SK-N-SH (cell line): Measurements from ENCODE around the gene PPP1R14B. TPM values are rescaled to one million over a fixed set of nuclear protein-coding genes. Genes with fewer than 3 reads are reported as not detected.

Experiments
- CTCF ChIA-PET: fragments of 300-600, 350-600 bp; formaldehyde crosslinking; extraction: SDS; loops from one replicate; lab custom pipeline; 2021; lab: Yijun Ruan, JAX
- POLR2A ChIA-PET: fragments of 350-600 bp; sonication (Branson Sonifier 250); formaldehyde crosslinking; extraction: SDS; loops from one replicate; lab custom pipeline; 2020; ENCODE audit warnings: antibody characterized with exemption, inconsistent platforms; lab: Yijun Ruan, JAX
- DNase-seq: peaks from one replicate; pipeline ENCODE4 v3.0.0; 2012
- H2AFZ ChIP-seq: fragments of 200-600 bp; sonication (generic); 2 replicates; pipeline ENCODE4 v1.8.1; 2016; ENCODE audit warnings: antibody characterized with exemption, mild to moderate bottlenecking, low read depth
- H3F3A ChIP-seq: fragments of 200-600 bp; sonication (generic); replicated peaks from 2 replicates; pipeline ENCODE3; 2016; ENCODE audit warnings: antibody characterized with exemption, mild to moderate bottlenecking; ENCODE audit not compliant: insufficient read depth
- H3K27ac ChIP-seq, 2 experiments: fragments of 200-500 bp in 1 of 2; fragments of 200-600 bp in 1 of 2; sonication (Bioruptor generic) in 1 of 2; sonication (generic), shearing (Covaris generic) in 1 of 2; 2 replicates each; pipeline versions ENCODE4 v1.5.1 to v1.6.1; 2014 to 2016; ENCODE audit warnings: low read depth in 2 of 2, inconsistent platforms in 1 of 2, low read length in 1 of 2, mild to moderate bottlenecking in 1 of 2, mixed read lengths in 1 of 2
- H3K27me3 ChIP-seq: fragments of 200-600 bp; sonication (generic), shearing (Covaris generic); 2 replicates; pipeline ENCODE4 v1.6.1; 2016; ENCODE audit warnings: mixed run types; ENCODE audit not compliant: insufficient read depth
- H3K36me3 ChIP-seq, 2 experiments: fragments of 200-500 bp in 1 of 2; fragments of 200-600 bp in 1 of 2; sonication (Bioruptor generic) in 1 of 2; sonication (generic) in 1 of 2; replicated peaks in 1 of 2; 2 replicates each; pipeline versions ENCODE3 to v1.5.1; 2014 to 2016; ENCODE audit warnings: low read length in 1 of 2, mild to moderate bottlenecking in 1 of 2; ENCODE audit not compliant: insufficient read depth in 2 of 2, control insufficient read depth in 1 of 2
- H3K4me1 ChIP-seq, 2 experiments: fragments of 200-500 bp in 1 of 2; fragments of 200-600 bp in 1 of 2; sonication (Bioruptor generic) in 1 of 2; sonication (generic), shearing (Covaris generic) in 1 of 2; 2 replicates each; pipeline versions ENCODE4 v1.5.1 to v1.6.1; 2014 to 2016; ENCODE audit warnings: low read depth in 1 of 2, low read length in 1 of 2, mixed run types in 1 of 2; ENCODE audit not compliant: insufficient read depth in 2 of 2, control insufficient read depth in 1 of 2
- H3K4me2 ChIP-seq: fragments of 200-600 bp; sonication (generic), shearing (Covaris generic); 2 replicates; pipeline ENCODE4 v1.6.1; 2017; ENCODE audit warnings: mixed run types
- H3K4me3 ChIP-seq, 2 experiments: fragments of 200-500 bp in 1 of 2; fragments of 200-600 bp in 1 of 2; sonication (Bioruptor generic) in 1 of 2; sonication (generic), shearing (Covaris generic) in 1 of 2; 2 replicates each; pipeline versions ENCODE4 v1.5.1 to v1.8.1; 2014 to 2016; ENCODE audit warnings: low read depth in 2 of 2, inconsistent platforms in 1 of 2, low read length in 1 of 2, mild to moderate bottlenecking in 1 of 2, mixed read lengths in 1 of 2, moderate library complexity in 1 of 2
- H3K79me2 ChIP-seq: fragments of 200-600 bp; sonication (generic); 2 replicates; pipeline ENCODE4 v1.8.1; 2017; ENCODE audit warnings: mild to moderate bottlenecking; ENCODE audit not compliant: insufficient read depth
- H3K9ac ChIP-seq: fragments of 200-600 bp; sonication (generic); 2 replicates; pipeline ENCODE4 v1.6.1; 2017; ENCODE audit warnings: mixed run types
- H3K9me2 ChIP-seq: fragments of 200-600 bp; sonication (generic); 2 replicates; pipeline ENCODE4 v1.6.1; 2017; ENCODE audit warnings: mixed run types
- H3K9me3 ChIP-seq: fragments of 200-600 bp; sonication (generic); 2 replicates; pipeline ENCODE4 v1.6.1; 2017; ENCODE audit warnings: mixed run types, mild to moderate bottlenecking, moderate library complexity
- H4K20me1 ChIP-seq: fragments of 200-600 bp; sonication (generic); 2 replicates; pipeline ENCODE4 v1.6.1; 2017; ENCODE audit warnings: mild to moderate bottlenecking, mixed run types; ENCODE audit not compliant: insufficient read depth
- EP300 ChIP-seq, 2 experiments: IDR thresholded peaks; 2 replicates each; pipeline versions ENCODE4 v1.4.0 to v1.6.1; 2012; ENCODE audit warnings: borderline replicate concordance in 1 of 2, low read depth in 1 of 2, low read length in 1 of 2
- MXI1 ChIP-seq: IDR thresholded peaks from 2 replicates; pipeline ENCODE4 v1.6.1; 2012; ENCODE audit warnings: mild to moderate bottlenecking, low read depth, low read length, improper control_type of control experiment
- RAD21 ChIP-seq: IDR thresholded peaks from 2 replicates; pipeline ENCODE4 v1.6.1; 2012; ENCODE audit warnings: mild to moderate bottlenecking, low read length
- SIN3A ChIP-seq: IDR thresholded peaks from 2 replicates; pipeline ENCODE4 v1.6.1; 2012; ENCODE audit warnings: low read depth, mild to moderate bottlenecking, low read length, moderate library complexity, borderline replicate concordance
- SMC3 ChIP-seq: IDR thresholded peaks from 2 replicates; pipeline ENCODE4 v1.6.1; 2012; ENCODE audit warnings: low read depth, low read length, improper control_type of control experiment
- WGBS: methylation state at CpG from one replicate; pipeline ENCODE4 v1.1.6; 2017; ENCODE audit warnings: low lambda C conversion rate; 5-methylcytosine and 5-hydroxymethylcytosine counted together
- polyA plus RNA-seq, 3 experiments: library from polyadenylated mRNA; depleted of rRNA; stranded (reverse); fragments of >200 nt; gene quantifications; 2 replicates each; pipeline ENCODE4 v1.2.3, GENCODE V29; 2012
- TF ChIP-seq, protein P1 (sequence below): IDR thresholded peaks from 2 replicates; pipeline ENCODE4 v1.4.0; 2012; ENCODE audit warnings: low read depth, borderline replicate concordance

The PPP1R14B gene
- polyA plus RNA-seq, 1 of the 3 experiments (the other 2 are of a cell fraction): 523 TPM

DNA sequence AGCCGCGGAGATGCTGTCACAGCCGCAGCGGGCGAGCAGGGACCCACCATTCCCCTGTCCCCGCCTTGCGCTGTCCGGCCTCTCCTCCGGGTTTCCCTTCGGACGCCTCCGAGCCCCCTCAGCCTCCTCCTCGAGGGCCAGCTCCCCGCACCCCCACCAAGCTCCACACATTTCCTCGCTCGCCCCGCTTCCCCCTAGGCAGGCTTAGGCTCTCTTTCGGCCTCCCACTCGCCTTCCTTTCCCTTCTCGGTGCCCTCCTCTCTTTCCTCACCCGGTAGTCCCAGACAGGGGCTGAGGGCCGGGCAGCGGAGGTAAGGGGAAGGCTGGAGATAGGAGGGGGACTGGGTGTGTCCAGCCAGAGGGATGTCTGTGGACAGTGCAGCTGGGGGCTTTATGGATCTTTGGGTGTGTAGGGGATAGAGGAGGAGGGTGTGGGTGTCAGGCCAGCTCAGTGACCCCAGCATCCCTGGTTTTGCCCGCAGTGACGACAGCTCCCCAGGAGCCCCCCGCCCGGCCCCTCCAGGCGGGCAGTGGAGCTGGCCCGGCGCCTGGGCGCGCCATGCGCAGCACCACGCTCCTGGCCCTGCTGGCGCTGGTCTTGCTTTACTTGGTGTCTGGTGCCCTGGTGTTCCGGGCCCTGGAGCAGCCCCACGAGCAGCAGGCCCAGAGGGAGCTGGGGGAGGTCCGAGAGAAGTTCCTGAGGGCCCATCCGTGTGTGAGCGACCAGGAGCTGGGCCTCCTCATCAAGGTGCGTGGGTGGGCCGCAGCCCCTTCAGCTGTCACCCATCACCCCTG, 45.9 kb upstream of the PPP1R14B start:
- no peaks in the 10 kb centered on the region for H3K9me3 ChIP-seq
- no peaks in the 10 kb centered on the region for H3K9me2 ChIP-seq
- CTCF ChIA-PET: interaction anchor here (0.8 to 12.2 kb wide), 4 partner anchors 11 to 88 kb away, joined by 3 to 196 read pairs (median 23); partner anchors contain the start of genes CATSPERZ and ESRRA
- H4K20me1 ChIP-seq: no peaks in the 10 kb centered on the region
- H3K4me2 ChIP-seq: peak overlapping the region; percentile 73; the same call in 1 of the 2 replicates
- WGBS: 72% methylated on average over 23 of the region's 42 CpGs
- POLR2A ChIA-PET: interaction anchor here (0.6 kb wide), 1 partner anchor 87 kb away, joined by 3 read pairs; no protein-coding TSS in a partner anchor
- DNase-seq: no peak
- H3K4me3 ChIP-seq: peak overlapping the region; percentile 39 to 48; a peak in 3 of 4 replicates
- peaks cover 6% of the 10 kb centered on the region for H3F3A ChIP-seq
- no peak overlapping the region for H3K9ac ChIP-seq
- TF ChIP-seq, protein P1, sequence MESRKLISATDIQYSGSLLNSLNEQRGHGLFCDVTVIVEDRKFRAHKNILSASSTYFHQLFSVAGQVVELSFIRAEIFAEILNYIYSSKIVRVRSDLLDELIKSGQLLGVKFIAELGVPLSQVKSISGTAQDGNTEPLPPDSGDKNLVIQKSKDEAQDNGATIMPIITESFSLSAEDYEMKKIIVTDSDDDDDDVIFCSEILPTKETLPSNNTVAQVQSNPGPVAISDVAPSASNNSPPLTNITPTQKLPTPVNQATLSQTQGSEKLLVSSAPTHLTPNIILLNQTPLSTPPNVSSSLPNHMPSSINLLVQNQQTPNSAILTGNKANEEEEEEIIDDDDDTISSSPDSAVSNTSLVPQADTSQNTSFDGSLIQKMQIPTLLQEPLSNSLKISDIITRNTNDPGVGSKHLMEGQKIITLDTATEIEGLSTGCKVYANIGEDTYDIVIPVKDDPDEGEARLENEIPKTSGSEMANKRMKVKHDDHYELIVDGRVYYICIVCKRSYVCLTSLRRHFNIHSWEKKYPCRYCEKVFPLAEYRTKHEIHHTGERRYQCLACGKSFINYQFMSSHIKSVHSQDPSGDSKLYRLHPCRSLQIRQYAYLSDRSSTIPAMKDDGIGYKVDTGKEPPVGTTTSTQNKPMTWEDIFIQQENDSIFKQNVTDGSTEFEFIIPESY: no peak
- TF ChIP-seq RAD21 (no peak), SIN3A (no peak), EP300 (IDR thresholded peaks at IDR 0.05; ENCODE audit: borderline replicate concordance in 1 of 2, low read depth in 1 of 2, low read length in 1 of 2) (no peak)
- TF ChIP-seq, all 33 proteins: peak for 0
- Histone ChIP-seq H3K36me3 (no peaks in the 10 kb centered on the region), H3K79me2 (no peaks in the 10 kb centered on the region), H3K27me3 (peaks cover 20% of the 10 kb centered on the region), H3K27ac (no peak overlapping the region), H2AFZ (no peak overlapping the region), H3K4me1 (peaks cover 0 to 10% of the 10 kb centered on the region in 2 experiments; a peak in 1 of 4 replicates)

DNA sequence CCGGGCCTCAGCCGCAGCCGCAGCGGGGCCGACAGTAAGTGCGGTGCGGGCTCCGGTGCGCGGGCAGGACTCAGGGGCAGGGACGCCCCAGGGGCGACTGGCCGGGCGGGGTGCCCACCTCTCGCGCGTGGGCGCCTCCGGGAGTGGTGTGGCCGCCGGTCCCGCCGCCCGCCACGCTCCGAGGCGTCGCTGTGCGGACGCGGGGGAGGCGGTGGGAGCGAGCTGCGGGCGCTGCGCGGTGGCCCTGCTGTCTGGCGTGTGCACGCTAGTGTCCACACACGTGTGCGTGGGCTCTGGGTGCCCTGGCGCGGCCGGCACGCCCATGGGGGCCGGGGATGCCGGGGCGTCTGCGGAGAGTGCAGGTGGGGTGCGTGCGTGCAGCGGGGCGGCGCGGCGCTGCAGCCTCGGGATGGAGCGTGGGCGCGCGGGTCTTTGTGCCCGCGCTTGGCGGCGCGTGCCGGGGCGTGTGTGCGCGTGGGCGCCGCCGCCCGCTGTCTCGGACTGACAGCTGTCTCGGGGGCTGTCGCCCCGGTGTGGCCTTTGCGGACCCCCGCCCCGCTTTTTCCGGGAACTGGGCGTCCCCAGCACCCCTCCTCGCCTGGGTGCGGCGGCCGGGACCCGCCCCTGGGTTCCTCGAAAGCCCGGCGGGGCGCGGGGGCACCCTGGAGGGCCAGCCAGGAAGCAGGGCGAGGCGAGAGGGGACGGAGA, 45.2 kb upstream of the PPP1R14B start:
- Histone ChIP-seq H3K4me1 (peaks cover 0 to 11% of the 10 kb centered on the region in 2 experiments; a peak in 1 of 4 replicates), H3K27ac (no peak overlapping the region), H3K9me2 (no peaks in the 10 kb centered on the region), H3K4me3 (peak overlapping the region; percentile 39 to 48; a peak in 3 of 4 replicates), H3K9me3 (no peaks in the 10 kb centered on the region), H2AFZ (no peak overlapping the region), H3K4me2 (peak overlapping the region; percentile 73), H3K27me3 (peaks cover 20% of the 10 kb centered on the region), H3K79me2 (no peaks in the 10 kb centered on the region), H3K36me3 (no peaks in the 10 kb centered on the region), H3F3A (peaks cover 9% of the 10 kb centered on the region), H4K20me1 (no peaks in the 10 kb centered on the region), H3K9ac (no peak overlapping the region)
- peak; percentile 15; the same call in 1 of the 2 replicates for TF ChIP-seq MXI1
- TF ChIP-seq SMC3: no peak
- ChIA-PET CTCF (interaction anchor here (0.8 to 12.2 kb wide), 3 partner anchors 12 to 88 kb away, joined by 3 to 196 read pairs (median 43); partner anchors contain the start of genes CATSPERZ and ESRRA), POLR2A (interaction anchor here (1.5 kb wide), 1 partner anchor 26 kb away, joined by 3 read pairs; the partner anchor contains the start of gene PRDX5)
- DNase-seq: peak; percentile 68
- WGBS: 35% methylated on average over 7 of the region's 96 CpGs
